ENCODE measurements around the gene TMEM150B. TPM values are rescaled to one million over a fixed set of nuclear protein-coding genes. Genes with fewer than 3 reads are reported as not detected.

Gene TMEM150B
- total and polyA plus RNA-seq, 9 of the 15 experiments (the other 6 are each of a cell fraction or from before 2014, with no cell fraction given) = 0.47 to 1.3 (median 0.74) TPM; not detected in 2

DNA sequence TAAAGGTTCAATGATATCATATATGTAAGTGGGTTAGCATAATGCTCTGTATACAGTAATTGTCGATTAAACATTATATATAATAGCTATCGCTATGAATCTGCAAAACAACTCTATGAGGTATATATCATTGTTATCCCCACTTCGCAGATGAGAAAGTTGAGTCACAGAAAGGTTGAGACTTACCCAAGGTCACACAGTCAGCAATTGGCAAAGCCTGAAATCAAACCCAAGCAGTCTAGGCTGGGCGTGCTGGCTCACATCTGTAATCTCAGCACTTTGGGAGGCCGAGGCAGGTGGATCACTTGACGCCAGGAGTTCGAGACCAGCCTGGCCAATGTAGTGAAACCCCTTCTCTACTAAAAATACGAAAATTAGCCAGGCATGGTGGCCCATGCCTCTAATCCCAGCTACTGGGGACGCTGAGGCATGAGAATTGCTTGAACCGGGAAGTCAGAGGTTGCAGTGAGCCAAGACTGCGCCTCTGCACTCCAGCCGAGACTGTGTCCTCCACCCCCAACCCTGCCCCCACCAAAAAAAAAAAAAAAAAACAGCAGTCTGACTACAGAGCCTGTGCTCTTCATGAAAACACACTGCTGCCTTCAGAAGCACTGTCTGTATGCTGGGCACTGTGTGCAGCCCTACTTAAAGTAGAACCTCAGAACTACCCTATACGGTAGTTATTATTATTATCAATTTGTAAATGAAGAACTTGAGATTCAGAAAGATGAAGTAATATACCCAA is 46.6 kb downstream of the TMEM150B start (continued):
- TF ChIP-seq ESRRA (IDR thresholded peaks at IDR 0.05; ENCODE audit: borderline replicate concordance, low read depth) = peak; percentile 58
- TF ChIP-seq CBFA2T2 (conservative IDR thresholded peaks at IDR 0.05) = no peak

DNA sequence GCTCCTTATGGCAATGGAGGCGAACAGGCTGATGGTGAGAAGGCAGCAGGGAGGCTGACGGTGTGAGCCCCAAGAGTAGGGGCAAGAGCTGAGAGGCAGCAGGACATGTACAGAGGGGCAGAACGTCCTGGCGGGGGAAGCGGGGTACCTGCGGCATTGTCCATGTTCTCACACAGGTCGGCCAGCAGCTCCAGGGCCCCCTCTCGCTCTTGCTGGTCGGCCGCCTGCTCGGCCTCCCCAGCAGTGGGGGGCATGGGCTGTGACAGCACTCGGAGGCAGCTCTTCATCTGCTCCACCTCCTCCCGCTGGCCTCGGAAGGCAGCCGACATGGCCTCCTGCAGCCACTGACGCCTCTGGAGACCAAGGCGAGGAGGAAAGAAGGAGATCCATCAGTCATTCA is 47.6 kb downstream of the TMEM150B start:
- whole genome bisulfite sequencing (ENCODE audit: insufficient coverage, low coverage, missing lambda C conversion rate) = 95% methylated on average over 13 of the region's 17 CpGs
- H2AFZ ChIP-seq (ENCODE audit: low read depth, low read length) = no peak overlapping the region
- no peak overlapping the region; the same call in 2 of the 3 replicates for H3K27ac ChIP-seq (ENCODE audit: extremely low read depth, low read depth, low read length)
- in situ Hi-C loops (cut with MboI) (no loop called here), intact Hi-C loops (cut with micrococcal nuclease) (no loop called here)
- H3K9me1 ChIP-seq (ENCODE audit: control insufficient read depth, insufficient read depth, low read length) = no peaks in the 10 kb centered on the region
- H4K20me1 ChIP-seq (replicated peaks; ENCODE audit: control insufficient read depth, insufficient read depth, low read length) = no peaks in the 10 kb centered on the region
- ATAC-seq = no peak
- BruUV-seq (replicated peaks) = no TSS peak
- H3K4me3 ChIP-seq = no peak overlapping the region
- peaks cover 19% of the 10 kb centered on the region in 2 experiments for H3K4me1 ChIP-seq (replicated peaks in 1 of 2; ENCODE audit: control insufficient read depth in 2 of 2, insufficient read depth in 2 of 2, low read length in 2 of 2)
- peak overlapping the region in 1 of 2 experiments; percentile 68; a peak in 1 of 4 replicates for H3K9ac ChIP-seq (ENCODE audit: insufficient read depth in 1 of 2, low read depth in 2 of 2, low read length in 2 of 2)
- FAIRE-seq = no peak
- H3K36me3 ChIP-seq (ENCODE audit: control insufficient read depth, insufficient read depth, low read length) = peaks cover 34% of the 10 kb centered on the region; the same call in 2 of the 3 replicates
- ChIA-PET CTCF (ENCODE audit: low intra/inter-chr PET ratio) (no interaction called here), POLR2A (interaction anchor here (0.6 to 2.0 kb wide), 5 partner anchors 16 to 167 kb away, joined by 3 to 8 read pairs (median 3); no protein-coding TSS in a partner anchor)
- H3K9me3 ChIP-seq (replicated peaks; ENCODE audit: control insufficient read depth, insufficient read depth, low read depth, low read length) = no peaks in the 10 kb centered on the region
- H3K79me2 ChIP-seq (ENCODE audit: control insufficient read depth, insufficient read depth, low read length) = peaks cover 12% of the 10 kb centered on the region
- DNase-seq (ENCODE audit: extremely low read depth in 1 of 4, low spot score in 3 of 4) = no peak
- no peaks in the 10 kb centered on the region for H3K27me3 ChIP-seq (ENCODE audit: control insufficient read depth in 2 of 2, insufficient read depth in 2 of 2, low read length in 2 of 2)
- 0 out of 2 replicates have a peak, but pooled peaks have one; percentile 16 for TF ChIP-seq RBFOX2 (IDR thresholded peaks at IDR 0.05; ENCODE audit: low read depth, low read length)
- 0 out of 2 replicates have a peak, but pooled peaks have one; percentile 25 for TF ChIP-seq POLR2G (IDR thresholded peaks at IDR 0.05; ENCODE audit: low read depth, low read length)
- TF ChIP-seq POLR3A (IDR thresholded peaks at IDR 0.05; ENCODE audit: borderline replicate concordance, extremely low read depth, insufficient read depth, insufficient read length) = no peak
- no peak overlapping the region for H3K4me2 ChIP-seq (ENCODE audit: insufficient read depth, low read length)

Measured in K562 (cell line).